ENCODE data around the gene CES2. TPM values are rescaled to one million over a fixed set of nuclear protein-coding genes. Genes with fewer than 3 reads are reported as not detected.

CES2 gene
- total and polyA plus RNA-seq, 10 of the 15 experiments (the other 5 are each of a cell fraction or from before 2014, with no cell fraction given): 1.6 to 33.7 (median 21.0) TPM

DNA sequence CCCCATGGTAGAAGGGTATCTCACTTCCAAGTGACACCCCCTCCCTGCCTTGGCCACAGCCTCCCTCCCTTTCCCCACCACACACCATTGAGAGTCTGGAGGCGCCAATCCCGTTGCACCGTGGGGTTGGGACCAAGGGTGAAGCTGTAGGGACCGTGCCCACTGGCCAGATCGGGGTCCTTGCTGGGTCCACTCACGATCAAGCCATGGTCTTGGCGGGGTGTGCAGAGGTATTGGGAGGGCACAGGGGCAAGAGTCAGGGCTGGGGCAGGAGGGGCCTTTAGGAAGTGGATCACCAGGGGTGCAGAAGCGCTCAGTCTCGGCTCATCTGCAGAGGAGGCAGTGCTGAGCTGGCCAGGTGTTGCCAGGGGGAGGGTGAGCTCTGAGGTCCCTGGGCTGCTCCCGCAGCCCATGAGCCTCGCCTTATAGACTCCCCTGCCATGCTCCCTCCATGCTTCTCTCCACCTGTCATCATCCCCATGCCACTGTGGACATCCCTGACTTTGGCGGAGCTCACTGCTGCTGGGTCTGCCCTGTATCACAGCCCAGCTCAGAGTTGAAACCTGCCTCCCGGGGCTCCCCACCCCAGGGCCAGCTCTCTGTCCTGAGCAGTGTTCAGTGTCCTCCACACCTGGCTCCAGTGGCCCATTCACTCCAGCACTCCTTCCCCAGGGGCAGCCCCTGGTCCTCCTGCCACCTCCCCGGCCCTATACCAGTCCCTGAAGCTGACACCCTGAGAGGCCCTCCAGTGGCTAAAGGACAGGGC is 25.0 kb upstream of the CES2 start:
- no peak overlapping the region for H3K4me3 ChIP-seq
- no TSS peak for BruUV-seq (replicated peaks)
- CTCF ChIA-PET: interaction anchor here (1.2 to 2.2 kb wide), 3 partner anchors 11 to 18 kb away, joined by 3 to 7 read pairs (median 4); partner anchors contain the start of gene RRAD
- H3K4me1 ChIP-seq (ENCODE audit: control insufficient read depth, insufficient read depth, low read length): peaks cover 4% of the 10 kb centered on the region; the same call in 1 of the 2 replicates
- H3K79me2 ChIP-seq (ENCODE audit: control insufficient read depth, insufficient read depth, low read length): no peaks in the 10 kb centered on the region
- RAD21 ChIA-PET (ENCODE audit: unreplicated experiment): interaction anchor here (1.2 kb wide), 1 partner anchor 11 kb away, joined by 3 read pairs; no protein-coding TSS in a partner anchor
- TF ChIP-seq, protein P1, sequence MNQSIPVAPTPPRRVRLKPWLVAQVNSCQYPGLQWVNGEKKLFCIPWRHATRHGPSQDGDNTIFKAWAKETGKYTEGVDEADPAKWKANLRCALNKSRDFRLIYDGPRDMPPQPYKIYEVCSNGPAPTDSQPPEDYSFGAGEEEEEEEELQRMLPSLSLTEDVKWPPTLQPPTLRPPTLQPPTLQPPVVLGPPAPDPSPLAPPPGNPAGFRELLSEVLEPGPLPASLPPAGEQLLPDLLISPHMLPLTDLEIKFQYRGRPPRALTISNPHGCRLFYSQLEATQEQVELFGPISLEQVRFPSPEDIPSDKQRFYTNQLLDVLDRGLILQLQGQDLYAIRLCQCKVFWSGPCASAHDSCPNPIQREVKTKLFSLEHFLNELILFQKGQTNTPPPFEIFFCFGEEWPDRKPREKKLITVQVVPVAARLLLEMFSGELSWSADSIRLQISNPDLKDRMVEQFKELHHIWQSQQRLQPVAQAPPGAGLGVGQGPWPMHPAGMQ (IDR thresholded peaks at IDR 0.05; ENCODE audit: borderline replicate concordance): no peak
- TF ChIP-seq, protein P2, sequence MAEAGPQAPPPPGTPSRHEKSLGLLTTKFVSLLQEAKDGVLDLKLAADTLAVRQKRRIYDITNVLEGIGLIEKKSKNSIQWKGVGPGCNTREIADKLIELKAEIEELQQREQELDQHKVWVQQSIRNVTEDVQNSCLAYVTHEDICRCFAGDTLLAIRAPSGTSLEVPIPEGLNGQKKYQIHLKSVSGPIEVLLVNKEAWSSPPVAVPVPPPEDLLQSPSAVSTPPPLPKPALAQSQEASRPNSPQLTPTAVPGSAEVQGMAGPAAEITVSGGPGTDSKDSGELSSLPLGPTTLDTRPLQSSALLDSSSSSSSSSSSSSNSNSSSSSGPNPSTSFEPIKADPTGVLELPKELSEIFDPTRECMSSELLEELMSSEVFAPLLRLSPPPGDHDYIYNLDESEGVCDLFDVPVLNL (IDR thresholded peaks at IDR 0.05; ENCODE audit: low read depth, low read length): no peak
- POLR2A ChIA-PET: interaction anchor here (0.6 kb wide), 1 partner anchor 243 kb away, joined by 3 read pairs; no protein-coding TSS in a partner anchor
- H3K4me2 ChIP-seq (ENCODE audit: control insufficient read depth, insufficient read depth): no peak overlapping the region
- 45% methylated on average over 14 of the region's 14 CpGs for WGBS (ENCODE audit: insufficient coverage, insufficient replicate concordance, low lambda C conversion rate, missing lambda C conversion rate)
- no peak overlapping the region for H2AFZ ChIP-seq (ENCODE audit: control insufficient read depth, low read depth, low read length)
- H3K27ac ChIP-seq (ENCODE audit: control insufficient read depth, insufficient read depth): no peak overlapping the region
- ATAC-seq (peak; percentile 10), DNase-seq (ENCODE audit: low read depth, low spot score) (no peak), FAIRE-seq (no peak)
- H3K9me3 ChIP-seq (replicated peaks; ENCODE audit: control insufficient read depth, insufficient read depth, low read length): no peaks in the 10 kb centered on the region
- no peaks in the 10 kb centered on the region for H4K20me1 ChIP-seq (ENCODE audit: control insufficient read depth, insufficient read depth)
- no peaks in the 10 kb centered on the region for H3K36me3 ChIP-seq (ENCODE audit: control insufficient read depth in 2 of 2, insufficient read depth in 2 of 2, low read length in 1 of 2)
- no peaks in the 10 kb centered on the region; a peak in 2 of 4 replicates for H3K27me3 ChIP-seq (replicated peaks in 1 of 2; ENCODE audit: control insufficient read depth in 2 of 2, insufficient read depth in 2 of 2, low read length in 1 of 2)
- no peak overlapping the region for H3K9ac ChIP-seq (ENCODE audit: control insufficient read depth, insufficient read depth, low read length)
- SMC1A ChIA-PET (ENCODE audit: uncharacterized antibody, unreplicated experiment): no interaction called here
- in situ Hi-C loops (cut with MboI) (no loop called here), intact Hi-C loops (cut with micrococcal nuclease; ENCODE audit: unreplicated experiment) (no loop called here)
